Spleen (tissue), 7 donors: Measurements from ENCODE around the gene PLAC8.

Experiments used
- CTCF ChIP-seq, 11 experiments: fragments of 200-600 bp in 7 of 11; fragments of 450-650 bp in 4 of 11; sonication (generic) in 4 of 11; IDR thresholded peaks in 8 of 11; conservative IDR thresholded peaks in 3 of 11; 1 replicate in 7 of 11; 2 replicates in 4 of 11; pipeline versions ENCODE4 v1.4.0 to v1.8.0; 2016 to 2021; ENCODE audit warnings: antibody characterized with exemption in 11 of 11, inconsistent platforms in 4 of 11, mild to moderate bottlenecking in 1 of 11
- POLR2A ChIP-seq, 3 donors: fragments of 450-650 bp; IDR thresholded peaks; one replicate each; pipeline ENCODE4 v1.5.1; 2017; ENCODE audit warnings: antibody characterized with exemption in 3 of 3, mild to moderate bottlenecking in 1 of 3
- POLR2AphosphoS5 ChIP-seq, 3 donors: sonication (generic); formaldehyde crosslinking; IDR thresholded peaks; one replicate each; pipeline ENCODE4 v1.5.1; 2017; ENCODE audit warnings: antibody characterized with exemption in 3 of 3
- donor health status: DM: no; HTN: no; CAD: no; lungs with moderate emphysema.
- donor health status: DM: no; HTN: no; CAD: no.
- donor health status: DM: no; HTN: no; CAD: no.

- TF ChIP-seq CTCF (IDR thresholded peaks at IDR 0.05 in 8 of 11, conservative IDR thresholded peaks at IDR 0.05 in 3 of 11), result no peak
- no peak for TF ChIP-seq POLR2A (IDR thresholded peaks at IDR 0.05)
- TF ChIP-seq POLR2AphosphoS5 (IDR thresholded peaks at IDR 0.05), result peak in 1 of 3 donors; percentile 36
Observed at GRCh38 chr4:83093060-83093640, 21.4 kb downstream of the PLAC8 start.
